Measurements from ENCODE around the gene F9.

The F9 gene

DNA sequence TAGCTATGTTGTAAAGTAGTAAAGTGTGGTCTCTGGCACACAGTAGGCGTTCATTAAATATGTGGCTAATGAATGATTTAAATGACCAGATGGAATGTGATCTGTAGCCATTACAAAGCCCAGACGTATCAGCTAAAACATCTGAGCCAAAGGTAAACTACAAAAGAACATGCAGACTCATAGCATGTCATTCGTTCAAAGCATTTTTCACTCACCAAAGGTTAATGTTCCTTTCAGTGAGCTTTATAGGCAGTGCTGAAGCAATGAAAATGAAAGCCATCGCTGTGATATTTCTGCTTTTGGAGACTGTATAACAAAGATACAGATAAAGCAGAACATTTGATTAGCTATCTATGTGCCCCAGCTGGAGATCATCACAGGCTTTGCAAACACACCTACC is 50.5 kb downstream of the F9 start:
- in situ Hi-C loops (cut with MboI; ENCODE audit: low pct_unique_long_range_greater_than_20kb, low sequenced_read_pairs), result no loop called here
- DNase-seq, result no peak

DNA sequence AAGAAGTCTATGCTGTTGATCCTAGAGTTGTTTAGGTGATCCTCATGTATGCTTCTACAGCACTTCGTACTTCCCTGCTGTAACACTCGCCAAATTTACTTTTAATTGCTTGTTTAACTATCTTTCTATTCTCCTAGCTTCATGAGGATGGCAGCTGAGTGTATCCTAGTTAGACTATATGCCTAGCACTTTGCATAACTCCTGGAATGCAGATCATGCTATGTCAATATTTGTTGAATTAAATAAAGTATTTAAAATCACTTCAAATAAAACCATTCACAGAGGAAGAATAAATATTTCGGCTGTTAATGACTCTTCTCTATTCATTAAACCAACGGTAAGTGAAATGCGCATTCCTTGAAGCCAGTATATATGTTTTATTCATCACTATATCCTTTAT is 55.1 kb downstream of the F9 start:
- no peak for DNase-seq
- in situ Hi-C loops (cut with MboI; ENCODE audit: low pct_unique_long_range_greater_than_20kb, low sequenced_read_pairs), result no loop called here

DNA sequence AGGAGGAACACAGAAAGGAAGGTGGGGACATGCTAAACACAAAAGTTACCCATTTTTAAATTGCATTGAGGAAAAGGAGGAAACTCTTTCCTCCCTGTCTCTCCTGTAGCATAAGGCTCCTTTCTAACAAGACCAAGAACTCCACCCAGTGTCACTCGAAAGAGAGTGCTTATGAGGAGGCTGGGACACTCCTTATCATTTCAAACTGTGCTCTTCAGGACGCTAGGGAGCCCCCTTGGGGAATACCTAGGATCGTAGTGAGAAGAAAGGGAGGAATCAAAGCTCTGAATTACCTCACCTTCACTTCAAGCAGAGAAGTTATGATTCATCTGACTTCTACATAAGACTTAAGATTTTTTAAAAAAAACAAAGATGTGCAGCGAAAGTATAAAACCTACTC is 65.5 kb downstream of the F9 start:
- peak; percentile 1 for DNase-seq
- in situ Hi-C loops (cut with MboI; ENCODE audit: low pct_unique_long_range_greater_than_20kb, low sequenced_read_pairs), result no loop called here

DNA sequence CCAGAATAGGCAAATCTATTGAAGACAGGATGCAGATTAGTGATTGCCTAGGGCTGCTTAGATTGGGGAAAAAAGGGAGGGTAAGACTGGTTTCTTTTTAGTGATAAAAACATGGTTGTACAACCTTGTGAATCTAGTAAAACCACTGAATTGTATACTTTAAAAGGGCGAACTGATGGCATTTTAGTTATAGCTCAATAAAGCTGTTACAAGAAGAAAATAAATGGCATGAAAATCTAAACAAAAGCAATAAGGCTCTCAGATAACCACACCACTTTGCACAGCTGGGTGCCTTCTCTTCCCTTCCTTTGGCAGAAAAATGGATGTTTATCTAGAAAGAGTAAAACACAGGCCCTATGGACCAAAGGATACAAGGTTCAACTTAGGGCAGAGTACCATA is 69.6 kb downstream of the F9 start:
- DNase-seq, result no peak
- in situ Hi-C loops (cut with MboI; ENCODE audit: low pct_unique_long_range_greater_than_20kb, low sequenced_read_pairs), result no loop called here
